Neural progenitor cell (in vitro differentiated cells): ENCODE measurements around the gene NPFF.

ENCODE experiments used
- EZH2 ChIP-seq: fragments of 200-600 bp; sonication (generic); IDR thresholded peaks from 2 replicates; pipeline ENCODE4 v1.6.1; 2017; ENCODE audit warnings: antibody characterized with exemption, mild to moderate bottlenecking, moderate library complexity
- TF ChIP-seq, protein P1 (sequence below): fragments of 200-600 bp; sonication (generic); IDR thresholded peaks from 2 replicates; pipeline ENCODE4 v1.5.1; 2017; ENCODE audit warnings: antibody characterized with exemption, mild to moderate bottlenecking

GRCh38 chr12:53501615-53502181, 5.6 kb downstream of the NPFF start:
- TF ChIP-seq, protein P1, sequence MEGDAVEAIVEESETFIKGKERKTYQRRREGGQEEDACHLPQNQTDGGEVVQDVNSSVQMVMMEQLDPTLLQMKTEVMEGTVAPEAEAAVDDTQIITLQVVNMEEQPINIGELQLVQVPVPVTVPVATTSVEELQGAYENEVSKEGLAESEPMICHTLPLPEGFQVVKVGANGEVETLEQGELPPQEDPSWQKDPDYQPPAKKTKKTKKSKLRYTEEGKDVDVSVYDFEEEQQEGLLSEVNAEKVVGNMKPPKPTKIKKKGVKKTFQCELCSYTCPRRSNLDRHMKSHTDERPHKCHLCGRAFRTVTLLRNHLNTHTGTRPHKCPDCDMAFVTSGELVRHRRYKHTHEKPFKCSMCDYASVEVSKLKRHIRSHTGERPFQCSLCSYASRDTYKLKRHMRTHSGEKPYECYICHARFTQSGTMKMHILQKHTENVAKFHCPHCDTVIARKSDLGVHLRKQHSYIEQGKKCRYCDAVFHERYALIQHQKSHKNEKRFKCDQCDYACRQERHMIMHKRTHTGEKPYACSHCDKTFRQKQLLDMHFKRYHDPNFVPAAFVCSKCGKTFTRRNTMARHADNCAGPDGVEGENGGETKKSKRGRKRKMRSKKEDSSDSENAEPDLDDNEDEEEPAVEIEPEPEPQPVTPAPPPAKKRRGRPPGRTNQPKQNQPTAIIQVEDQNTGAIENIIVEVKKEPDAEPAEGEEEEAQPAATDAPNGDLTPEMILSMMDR = no peak
- TF ChIP-seq EZH2 = no peak
